Progenitor cell of endocrine pancreas (in vitro differentiated cells): ENCODE data around the gene STAC3. TPM values are rescaled to one million over a fixed set of nuclear protein-coding genes. Genes with fewer than 3 reads are reported as not detected.

Experiments used
- DNase-seq: peaks from one replicate; pipeline ENCODE4 v3.0.0; 2021; ENCODE audit warnings: low spot score; ENCODE audit not compliant: unreplicated experiment
- H3K27ac Mint-ChIP-seq: 2 replicates; pipeline ENCODE4 v1.8.0; 2021; ENCODE audit warnings: mild to moderate bottlenecking, moderate library complexity, mixed read lengths
- H3K27me3 Mint-ChIP-seq: 2 replicates; pipeline ENCODE4 v1.8.0; 2021; ENCODE audit warnings: mixed read lengths
- H3K36me3 Mint-ChIP-seq: 2 replicates; pipeline ENCODE4 v1.8.0; 2022; ENCODE audit warnings: mixed read lengths; ENCODE audit not compliant: insufficient read depth
- H3K4me1 Mint-ChIP-seq: 2 replicates; pipeline ENCODE4 v1.8.0; 2021; ENCODE audit warnings: low read depth, mixed read lengths
- H3K4me3 Mint-ChIP-seq: 2 replicates; pipeline ENCODE4 v1.8.0; 2021; ENCODE audit warnings: low read depth, mild to moderate bottlenecking, moderate library complexity, mixed read lengths
- H3K9me3 Mint-ChIP-seq: 2 replicates; pipeline ENCODE4 v1.8.0; 2021; ENCODE audit warnings: low read depth, mixed read lengths
- CTCF ChIP-seq: fragments of 200-600 bp; sonication (generic); IDR thresholded peaks from one replicate; pipeline ENCODE4 v1.5.0; 2021; ENCODE audit warnings: antibody characterized with exemption, mild to moderate bottlenecking; ENCODE audit not compliant: unreplicated experiment
- total RNA-seq: library from RNA; stranded (reverse); gene quantifications from 2 replicates; pipeline ENCODE4 v1.2.1, GENCODE V29; 2021

Gene STAC3
- total RNA-seq, 1 donor from 2014 or later = 6.0 TPM

GRCh38 chr12:57250541-57250940 is 446 bp downstream of the STAC3 start:
- no peaks in the 10 kb centered on the region for H3K9me3 Mint-ChIP-seq
- no peaks in the 10 kb centered on the region for H3K27me3 Mint-ChIP-seq
- H3K27ac Mint-ChIP-seq = no peak overlapping the region
- H3K4me1 Mint-ChIP-seq = no peaks in the 10 kb centered on the region
- no peak for TF ChIP-seq CTCF
- H3K4me3 Mint-ChIP-seq = no peak overlapping the region
- DNase-seq = no peak
- peaks cover 1% of the 10 kb centered on the region for H3K36me3 Mint-ChIP-seq

GRCh38 chr12:57248934-57249742 is 1.8 kb downstream of the STAC3 start:
- H3K27ac Mint-ChIP-seq = no peak overlapping the region
- no peaks in the 10 kb centered on the region for H3K9me3 Mint-ChIP-seq
- peaks cover 10% of the 10 kb centered on the region for H3K27me3 Mint-ChIP-seq
- H3K36me3 Mint-ChIP-seq = peaks cover 1% of the 10 kb centered on the region
- no peak overlapping the region for H3K4me3 Mint-ChIP-seq
- H3K4me1 Mint-ChIP-seq = no peaks in the 10 kb centered on the region
- no peak for DNase-seq
- no peak for TF ChIP-seq CTCF

- no peak for TF ChIP-seq CTCF
- DNase-seq = no peak
- Mint-ChIP-seq H3K27me3 (peaks cover 24% of the 10 kb centered on the region), H3K36me3 (no peaks in the 10 kb centered on the region), H3K4me1 (peaks cover 4% of the 10 kb centered on the region), H3K9me3 (no peaks in the 10 kb centered on the region), H3K4me3 (no peak overlapping the region), H3K27ac (no peak overlapping the region)
Observed at GRCh38 chr12:57247041-57247440, 3.9 kb downstream of the STAC3 start.

GRCh38 chr12:57244312-57244696 is 6.7 kb downstream of the STAC3 start:
- H3K27ac Mint-ChIP-seq = no peak overlapping the region
- no peak for DNase-seq
- H3K4me3 Mint-ChIP-seq = no peak overlapping the region
- peaks cover 51% of the 10 kb centered on the region for H3K27me3 Mint-ChIP-seq
- H3K36me3 Mint-ChIP-seq = no peaks in the 10 kb centered on the region
- TF ChIP-seq CTCF = no peak
- peaks cover 14% of the 10 kb centered on the region for H3K4me1 Mint-ChIP-seq
- H3K9me3 Mint-ChIP-seq = no peaks in the 10 kb centered on the region

- H3K9me3 Mint-ChIP-seq = no peaks in the 10 kb centered on the region
- TF ChIP-seq CTCF = peak; percentile 77
- no peak overlapping the region for H3K27ac Mint-ChIP-seq
- H3K4me3 Mint-ChIP-seq = peak overlapping the region; percentile 66
- peak; percentile 67 for DNase-seq
- H3K27me3 Mint-ChIP-seq = peaks cover 55% of the 10 kb centered on the region
- peaks cover 17% of the 10 kb centered on the region for H3K4me1 Mint-ChIP-seq
- no peaks in the 10 kb centered on the region for H3K36me3 Mint-ChIP-seq
Observed at GRCh38 chr12:57243521-57244311, 7.3 kb downstream of the STAC3 start.
